Measurements from ENCODE around the gene ISG15.
"Not testable (repeated sequence)": the region's sequence is repeated elsewhere in the genome, so short reads cannot be mapped to it uniquely, and the experiment has no call there.

ISG15 gene

GRCh38 chr1:1046767-1047166 lies 33.5 kb downstream of the ISG15 start:
- DNase-seq, result no peak

DNA sequence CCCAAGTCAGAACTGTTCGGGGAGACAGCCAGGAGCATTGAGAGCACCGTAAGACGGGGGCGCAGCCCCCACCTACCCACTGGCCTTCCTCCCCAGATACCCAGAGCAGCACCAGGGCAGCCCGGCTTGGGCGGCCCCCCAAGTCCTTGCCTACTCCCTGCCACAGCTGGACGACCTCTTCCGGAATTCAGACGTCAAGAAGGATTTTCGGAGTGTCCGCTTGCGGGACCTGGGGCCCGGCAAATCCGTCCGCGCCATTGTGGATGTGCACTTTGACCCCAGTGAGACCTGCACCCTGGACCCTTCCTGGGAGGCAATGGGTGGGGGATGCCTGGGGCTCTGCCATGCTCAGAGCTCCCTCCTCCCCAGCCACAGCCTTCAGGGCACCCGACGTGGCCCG lies 34.1 kb downstream of the ISG15 start:
- no peak for DNase-seq

DNA sequence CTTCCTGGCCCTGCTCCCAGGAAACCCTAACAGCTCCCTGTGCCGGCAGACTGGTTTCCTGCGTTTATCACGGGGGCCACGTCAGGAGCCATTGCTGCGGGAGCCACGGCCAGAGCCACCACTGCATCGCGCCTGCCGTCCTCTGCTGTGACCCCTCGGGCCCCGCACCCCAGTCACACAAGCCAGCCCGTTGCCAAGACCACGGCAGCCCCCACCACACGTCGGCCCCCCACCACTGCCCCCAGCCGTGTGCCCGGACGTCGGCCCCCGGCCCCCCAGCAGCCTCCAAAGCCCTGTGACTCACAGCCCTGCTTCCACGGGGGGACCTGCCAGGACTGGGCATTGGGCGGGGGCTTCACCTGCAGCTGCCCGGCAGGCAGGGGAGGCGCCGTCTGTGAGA lies 34.7 kb downstream of the ISG15 start:
- DNase-seq, result no peak

- DNase-seq, result no peak
Measured at GRCh38 chr1:1048765-1049164, 35.5 kb downstream of the ISG15 start.

DNA sequence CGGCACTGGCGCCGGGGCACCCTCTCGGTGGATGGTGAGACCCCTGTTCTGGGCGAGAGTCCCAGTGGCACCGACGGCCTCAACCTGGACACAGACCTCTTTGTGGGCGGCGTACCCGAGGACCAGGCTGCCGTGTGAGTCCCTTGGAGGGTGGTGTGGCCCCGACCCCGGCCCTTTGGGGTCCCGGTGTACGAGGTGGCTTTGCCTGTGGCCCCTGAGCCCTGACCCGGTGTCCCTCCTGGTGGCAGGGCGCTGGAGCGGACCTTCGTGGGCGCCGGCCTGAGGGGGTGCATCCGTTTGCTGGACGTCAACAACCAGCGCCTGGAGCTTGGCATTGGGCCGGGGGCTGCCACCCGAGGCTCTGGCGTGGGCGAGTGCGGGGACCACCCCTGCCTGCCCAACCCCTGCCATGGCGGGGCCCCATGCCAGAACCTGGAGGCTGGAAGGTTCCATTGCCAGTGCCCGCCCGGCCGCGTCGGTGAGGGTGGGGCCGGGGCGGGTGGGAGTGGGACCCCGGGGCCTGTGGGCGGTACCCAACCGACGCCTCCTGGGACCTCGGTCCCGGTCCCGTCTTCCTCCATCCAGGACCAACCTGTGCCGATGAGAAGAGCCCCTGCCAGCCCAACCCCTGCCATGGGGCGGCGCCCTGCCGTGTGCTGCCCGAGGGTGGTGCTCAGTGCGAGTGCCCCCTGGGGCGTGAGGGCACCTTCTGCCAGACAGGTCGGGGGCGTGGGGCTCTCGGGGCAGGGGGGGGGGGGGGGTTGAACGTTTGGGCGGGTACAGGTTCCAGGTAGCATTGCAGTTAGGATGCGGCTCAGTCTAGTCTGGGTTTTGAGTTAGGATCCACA lies 36.2 kb downstream of the ISG15 start:
- DNase-seq, result no peak

DNA sequence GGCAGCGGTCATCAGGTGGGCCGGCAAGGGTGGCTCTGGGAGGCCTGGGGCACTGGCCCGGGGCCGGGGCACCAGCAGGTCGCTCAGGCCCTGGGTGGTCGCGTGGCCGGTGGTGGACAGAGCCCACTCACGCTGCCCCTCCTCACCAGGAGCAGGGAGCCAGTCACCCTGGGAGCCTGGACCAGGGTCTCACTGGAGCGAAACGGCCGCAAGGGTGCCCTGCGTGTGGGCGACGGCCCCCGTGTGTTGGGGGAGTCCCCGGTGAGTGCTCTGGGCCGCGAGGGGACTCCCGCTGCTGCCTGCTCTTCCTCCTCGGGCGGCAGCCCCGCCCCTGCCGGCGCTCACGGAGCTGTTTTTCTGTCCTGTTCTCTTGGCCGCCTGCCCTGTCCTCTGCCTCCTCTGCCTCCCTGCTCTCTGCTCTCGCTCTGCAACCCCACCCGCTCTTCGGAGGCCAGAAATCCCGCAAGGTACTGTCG lies 37.3 kb downstream of the ISG15 start:
- DNase-seq, result no peak

GRCh38 chr1:1051127-1051810 lies 38.0 kb downstream of the ISG15 start:
- DNase-seq, result no peak

GRCh38 chr1:1052003-1052840 lies 38.9 kb downstream of the ISG15 start:
- DNase-seq, result no peak

DNA sequence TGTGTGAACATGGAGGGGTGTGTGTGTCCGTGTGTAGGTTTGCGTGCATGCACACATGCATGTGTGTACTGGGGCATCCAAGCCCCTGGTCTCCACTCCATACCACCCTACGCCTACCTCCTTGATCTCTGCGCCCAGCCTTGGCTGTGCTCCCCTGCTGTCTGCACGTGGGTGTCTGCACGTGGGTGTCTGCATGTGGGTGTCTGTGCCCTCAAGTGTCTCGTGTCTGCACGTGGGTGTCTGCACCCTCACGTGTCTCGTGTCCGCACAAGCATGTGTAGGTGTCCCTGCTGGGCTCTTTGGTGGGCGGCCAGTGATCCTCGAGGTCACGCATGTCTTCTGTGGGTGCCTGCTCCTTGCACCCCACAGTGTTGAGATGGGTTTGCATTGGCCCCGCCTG lies 39.7 kb downstream of the ISG15 start:
- no peak for DNase-seq

DNA sequence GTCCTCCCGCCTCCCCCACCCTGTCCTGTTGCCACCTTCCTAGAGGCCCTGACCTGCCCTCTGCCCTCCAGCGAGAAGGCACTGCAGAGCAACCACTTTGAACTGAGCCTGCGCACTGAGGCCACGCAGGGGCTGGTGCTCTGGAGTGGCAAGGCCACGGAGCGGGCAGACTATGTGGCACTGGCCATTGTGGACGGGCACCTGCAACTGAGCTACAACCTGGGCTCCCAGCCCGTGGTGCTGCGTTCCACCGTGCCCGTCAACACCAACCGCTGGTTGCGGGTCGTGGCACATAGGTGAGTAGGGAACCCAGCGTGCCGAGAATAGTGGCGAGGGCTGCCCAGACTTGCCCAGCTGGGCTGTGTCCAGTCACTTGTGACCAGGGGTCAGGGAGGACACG lies 40.4 kb downstream of the ISG15 start:
- DNase-seq, result no peak

DNA sequence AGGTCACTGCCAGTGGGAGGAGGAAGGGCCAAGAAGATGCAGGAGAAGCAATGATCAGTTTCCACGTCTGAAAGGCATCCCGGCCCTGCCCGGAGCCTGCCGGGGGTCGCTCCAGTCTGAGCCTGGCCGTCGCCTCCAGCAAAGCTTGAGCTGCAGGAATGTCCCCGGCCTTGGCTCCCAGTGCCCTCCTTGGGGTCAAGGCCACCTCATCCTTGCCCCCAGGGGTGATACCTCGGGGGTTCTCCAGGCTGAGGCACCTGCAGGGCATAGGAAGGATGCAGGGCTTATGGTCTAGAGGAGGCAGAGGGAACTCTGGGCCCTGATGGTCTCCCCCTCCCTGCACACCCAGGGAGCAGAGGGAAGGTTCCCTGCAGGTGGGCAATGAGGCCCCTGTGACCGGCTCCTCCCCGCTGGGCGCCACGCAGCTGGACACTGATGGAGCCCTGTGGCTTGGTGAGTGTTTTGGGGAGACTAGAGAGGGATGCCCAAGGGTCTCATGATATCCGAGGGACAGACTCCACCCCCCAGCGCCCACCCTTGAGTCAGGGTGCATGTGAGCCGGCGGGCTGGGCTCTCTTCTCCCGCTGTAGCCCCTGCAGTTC lies 40.9 kb downstream of the ISG15 start:
- DNase-seq, result no peak

DNA sequence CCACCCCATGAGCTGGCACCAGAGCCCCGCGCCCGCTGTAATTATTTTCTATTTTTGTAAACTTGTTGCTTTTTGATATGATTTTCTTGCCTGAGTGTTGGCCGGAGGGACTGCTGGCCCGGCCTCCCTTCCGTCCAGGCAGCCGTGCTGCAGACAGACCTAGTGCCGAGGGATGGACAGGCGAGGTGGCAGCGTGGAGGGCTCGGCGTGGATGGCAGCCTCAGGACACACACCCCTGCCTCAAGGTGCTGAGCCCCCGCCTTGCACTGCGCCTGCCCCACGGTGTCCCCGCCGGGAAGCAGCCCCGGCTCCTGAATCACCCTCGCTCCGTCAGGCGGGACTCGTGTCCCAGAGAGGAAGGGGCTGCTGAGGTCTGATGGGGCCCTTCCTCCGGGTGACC lies 41.7 kb downstream of the ISG15 start:
- no peak for DNase-seq

DNA sequence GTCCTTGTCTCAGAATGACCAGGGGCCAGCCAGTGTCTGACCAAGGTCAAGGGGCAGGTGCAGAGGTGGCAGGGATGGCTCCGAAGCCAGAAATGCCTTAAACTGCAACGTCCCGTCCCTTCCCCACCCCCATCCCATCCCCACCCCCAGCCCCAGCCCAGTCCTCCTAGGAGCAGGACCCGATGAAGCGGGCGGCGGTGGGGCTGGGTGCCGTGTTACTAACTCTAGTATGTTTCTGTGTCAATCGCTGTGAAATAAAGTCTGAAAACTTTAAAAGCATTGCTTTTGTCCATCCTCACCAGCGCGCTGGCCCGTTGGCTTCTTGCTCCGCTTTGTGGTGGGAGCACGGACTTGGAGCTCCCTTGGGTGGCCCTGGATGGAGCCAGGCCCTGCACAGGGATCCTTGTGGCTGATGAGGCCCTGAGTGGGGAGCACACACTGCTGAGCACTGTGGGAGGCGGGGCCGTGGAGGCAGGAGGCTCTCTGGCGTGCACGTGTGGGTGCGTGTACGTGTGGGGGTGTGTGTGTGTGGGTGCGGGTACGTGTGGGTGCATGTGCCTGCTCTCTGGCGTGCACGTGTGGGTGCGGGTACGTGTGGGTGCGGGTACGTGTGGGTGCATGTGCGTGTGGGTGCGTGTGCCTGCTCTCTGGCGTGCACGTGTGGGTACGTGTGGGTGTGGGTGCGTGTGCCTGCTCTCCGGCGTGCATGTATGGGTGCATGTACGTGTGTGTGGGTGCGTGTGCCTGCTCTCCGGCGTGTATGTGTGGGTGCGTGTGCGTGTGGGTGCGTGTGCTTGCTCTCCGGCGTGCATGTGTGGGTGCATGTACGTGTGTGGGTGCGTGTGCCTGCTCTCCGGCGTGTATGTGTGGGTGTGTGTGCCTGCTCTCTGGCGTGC lies 42.8 kb downstream of the ISG15 start:
- no peak for DNase-seq

GRCh38 chr1:1057769-1058087 lies 44.4 kb downstream of the ISG15 start:
- not testable (repeated sequence) for DNase-seq

DNA sequence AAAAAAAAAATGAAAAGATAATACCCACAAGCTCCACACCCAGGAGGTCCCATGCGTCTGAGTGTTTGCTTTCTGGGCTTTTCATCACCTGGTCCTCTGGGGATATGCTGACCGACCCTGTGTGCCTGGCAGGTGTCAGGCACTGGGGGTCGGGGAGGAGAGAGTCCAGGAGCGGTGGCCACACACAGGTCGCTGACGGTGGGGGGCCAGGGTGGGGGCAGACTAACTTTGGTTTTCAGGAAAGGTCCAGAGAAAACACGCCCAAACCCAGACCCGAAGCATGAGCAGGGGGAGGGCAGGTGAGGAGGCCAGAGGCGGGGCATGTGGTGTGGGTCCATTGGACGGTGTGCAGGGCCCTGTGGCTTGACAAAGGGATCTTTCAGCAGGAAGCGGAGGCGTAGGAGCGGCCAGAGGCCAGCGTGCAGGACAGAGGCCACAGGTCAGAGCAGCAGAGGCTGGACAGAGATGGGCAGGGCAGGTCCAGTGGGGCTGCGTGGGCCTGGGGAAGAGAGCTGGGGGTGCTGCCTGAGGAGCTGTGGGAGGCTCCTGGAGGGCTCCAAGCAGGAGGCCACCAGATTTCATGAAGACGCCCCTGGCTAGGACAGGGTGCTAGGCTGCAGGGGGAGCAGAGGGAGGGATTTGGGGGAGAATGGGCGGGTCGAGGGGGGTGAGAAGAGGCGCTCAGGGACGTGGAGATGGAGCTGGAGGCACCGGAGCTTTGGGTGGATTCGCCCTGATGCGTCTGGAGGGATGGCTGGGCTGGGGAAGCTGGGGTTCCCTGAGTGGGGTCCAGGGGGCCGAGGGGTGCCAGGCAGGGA lies 45.0 kb downstream of the ISG15 start:
- no peak for DNase-seq

- DNase-seq, result peak in 1 of 2 experiments; percentile 44
Measured at GRCh38 chr1:1058921-1059493, 45.7 kb downstream of the ISG15 start.

DNA sequence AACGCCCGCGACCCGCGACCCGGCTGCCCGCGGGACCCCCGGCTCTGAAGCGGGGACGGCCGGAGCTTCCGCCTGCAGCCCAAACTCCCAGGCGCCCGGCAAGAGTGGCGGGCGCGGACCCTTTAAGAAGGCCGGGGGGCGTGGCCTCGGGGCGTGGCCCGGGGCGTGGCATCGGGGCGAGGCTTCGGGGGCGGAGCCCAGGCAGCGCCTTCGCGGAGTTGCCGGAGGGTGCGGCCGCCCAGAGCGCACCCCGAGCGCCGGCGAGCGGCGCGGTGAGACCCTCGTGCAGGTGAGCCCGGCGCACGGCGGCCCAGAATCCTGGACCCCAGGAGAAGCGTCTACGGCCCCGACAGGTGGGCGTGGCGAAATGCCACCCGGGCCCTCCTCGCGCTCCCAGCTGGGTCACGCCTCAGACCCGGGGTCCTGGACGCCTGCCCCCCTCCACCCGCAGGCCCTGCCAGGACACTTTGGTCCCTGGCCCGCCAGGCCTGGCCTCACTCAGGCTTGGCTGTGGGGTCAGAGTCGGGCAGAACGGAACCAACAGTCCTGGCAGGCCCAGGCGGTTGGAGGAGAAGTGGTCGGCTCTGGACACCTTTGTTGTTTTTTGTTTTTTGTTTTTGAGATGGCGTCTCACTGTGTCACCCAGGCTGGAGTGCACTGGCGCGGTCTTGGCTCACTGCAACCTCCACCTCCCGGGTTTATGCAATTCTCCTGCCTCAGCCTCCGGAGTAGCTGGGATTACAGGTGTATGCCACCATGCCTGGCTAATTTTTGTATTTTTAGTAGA lies 46.4 kb downstream of the ISG15 start:
- DNase-seq, result peak in 1 of 2 experiments; percentile 43

GRCh38 chr1:1060281-1061000 lies 47.1 kb downstream of the ISG15 start:
- no peak for DNase-seq

GRCh38 chr1:1061682-1062345 lies 48.5 kb downstream of the ISG15 start:
- DNase-seq, result no peak
